SK-N-SH (cell line): ENCODE measurements around the gene KRTAP5-9. TPM values are rescaled to one million over a fixed set of nuclear protein-coding genes. Genes with fewer than 3 reads are reported as not detected.
"Not testable (repeated sequence)": the region's sequence is repeated elsewhere in the genome, so short reads cannot be mapped to it uniquely, and the experiment has no call there.

Experiments
- CTCF ChIA-PET: fragments of 300-600, 350-600 bp; formaldehyde crosslinking; extraction: SDS; loops from one replicate; lab custom pipeline; 2021; lab: Yijun Ruan, JAX
- POLR2A ChIA-PET: fragments of 350-600 bp; sonication (Branson Sonifier 250); formaldehyde crosslinking; extraction: SDS; loops from one replicate; lab custom pipeline; 2020; ENCODE audit warnings: antibody characterized with exemption, inconsistent platforms; lab: Yijun Ruan, JAX
- DNase-seq: peaks from one replicate; pipeline ENCODE4 v3.0.0; 2012
- H2AFZ ChIP-seq: fragments of 200-600 bp; sonication (generic); 2 replicates; pipeline ENCODE4 v1.8.1; 2016; ENCODE audit warnings: antibody characterized with exemption, mild to moderate bottlenecking, low read depth
- H3F3A ChIP-seq: fragments of 200-600 bp; sonication (generic); replicated peaks from 2 replicates; pipeline ENCODE3; 2016; ENCODE audit warnings: antibody characterized with exemption, mild to moderate bottlenecking; ENCODE audit not compliant: insufficient read depth
- H3K27ac ChIP-seq, 2 experiments: fragments of 200-500 bp in 1 of 2; fragments of 200-600 bp in 1 of 2; sonication (Bioruptor generic) in 1 of 2; sonication (generic), shearing (Covaris generic) in 1 of 2; 2 replicates each; pipeline versions ENCODE4 v1.5.1 to v1.6.1; 2014 to 2016; ENCODE audit warnings: low read depth in 2 of 2, inconsistent platforms in 1 of 2, low read length in 1 of 2, mild to moderate bottlenecking in 1 of 2, mixed read lengths in 1 of 2
- H3K27me3 ChIP-seq: fragments of 200-600 bp; sonication (generic), shearing (Covaris generic); 2 replicates; pipeline ENCODE4 v1.6.1; 2016; ENCODE audit warnings: mixed run types; ENCODE audit not compliant: insufficient read depth
- H3K36me3 ChIP-seq, 2 experiments: fragments of 200-500 bp in 1 of 2; fragments of 200-600 bp in 1 of 2; sonication (Bioruptor generic) in 1 of 2; sonication (generic) in 1 of 2; replicated peaks in 1 of 2; 2 replicates each; pipeline versions ENCODE3 to v1.5.1; 2014 to 2016; ENCODE audit warnings: low read length in 1 of 2, mild to moderate bottlenecking in 1 of 2; ENCODE audit not compliant: insufficient read depth in 2 of 2, control insufficient read depth in 1 of 2
- H3K4me1 ChIP-seq, 2 experiments: fragments of 200-500 bp in 1 of 2; fragments of 200-600 bp in 1 of 2; sonication (Bioruptor generic) in 1 of 2; sonication (generic), shearing (Covaris generic) in 1 of 2; 2 replicates each; pipeline versions ENCODE4 v1.5.1 to v1.6.1; 2014 to 2016; ENCODE audit warnings: low read depth in 1 of 2, low read length in 1 of 2, mixed run types in 1 of 2; ENCODE audit not compliant: insufficient read depth in 2 of 2, control insufficient read depth in 1 of 2
- H3K4me2 ChIP-seq: fragments of 200-600 bp; sonication (generic), shearing (Covaris generic); 2 replicates; pipeline ENCODE4 v1.6.1; 2017; ENCODE audit warnings: mixed run types
- H3K4me3 ChIP-seq, 2 experiments: fragments of 200-500 bp in 1 of 2; fragments of 200-600 bp in 1 of 2; sonication (Bioruptor generic) in 1 of 2; sonication (generic), shearing (Covaris generic) in 1 of 2; 2 replicates each; pipeline versions ENCODE4 v1.5.1 to v1.8.1; 2014 to 2016; ENCODE audit warnings: low read depth in 2 of 2, inconsistent platforms in 1 of 2, low read length in 1 of 2, mild to moderate bottlenecking in 1 of 2, mixed read lengths in 1 of 2, moderate library complexity in 1 of 2
- H3K79me2 ChIP-seq: fragments of 200-600 bp; sonication (generic); 2 replicates; pipeline ENCODE4 v1.8.1; 2017; ENCODE audit warnings: mild to moderate bottlenecking; ENCODE audit not compliant: insufficient read depth
- H3K9ac ChIP-seq: fragments of 200-600 bp; sonication (generic); 2 replicates; pipeline ENCODE4 v1.6.1; 2017; ENCODE audit warnings: mixed run types
- H3K9me2 ChIP-seq: fragments of 200-600 bp; sonication (generic); 2 replicates; pipeline ENCODE4 v1.6.1; 2017; ENCODE audit warnings: mixed run types
- H3K9me3 ChIP-seq: fragments of 200-600 bp; sonication (generic); 2 replicates; pipeline ENCODE4 v1.6.1; 2017; ENCODE audit warnings: mixed run types, mild to moderate bottlenecking, moderate library complexity
- H4K20me1 ChIP-seq: fragments of 200-600 bp; sonication (generic); 2 replicates; pipeline ENCODE4 v1.6.1; 2017; ENCODE audit warnings: mild to moderate bottlenecking, mixed run types; ENCODE audit not compliant: insufficient read depth
- GABPA ChIP-seq: IDR thresholded peaks from 2 replicates; pipeline ENCODE4 v1.4.0; 2012; ENCODE audit warnings: low read depth, mild to moderate bottlenecking
- IRF3 ChIP-seq: fragments of 150-350 bp; IDR thresholded peaks from 2 replicates; pipeline ENCODE4 v1.6.1; 2016; ENCODE audit warnings: mild to moderate bottlenecking, low read depth, low read length
- MXI1 ChIP-seq: IDR thresholded peaks from 2 replicates; pipeline ENCODE4 v1.6.1; 2012; ENCODE audit warnings: mild to moderate bottlenecking, low read depth, low read length, improper control_type of control experiment
- REST ChIP-seq: IDR thresholded peaks from 2 replicates; pipeline ENCODE4 v1.6.1; 2012; ENCODE audit warnings: mild to moderate bottlenecking, low read depth, low read length, moderate library complexity
- WGBS: methylation state at CpG from one replicate; pipeline ENCODE4 v1.1.6; 2017; ENCODE audit warnings: low lambda C conversion rate; 5-methylcytosine and 5-hydroxymethylcytosine counted together
- polyA plus RNA-seq, 3 experiments: library from polyadenylated mRNA; depleted of rRNA; stranded (reverse); fragments of >200 nt; gene quantifications; 2 replicates each; pipeline ENCODE4 v1.2.3, GENCODE V29; 2012
- TF ChIP-seq, protein P1 (sequence below): fragments of 200-600 bp; sonication (generic); IDR thresholded peaks from 2 replicates; pipeline ENCODE4 v1.6.1; 2017; ENCODE audit warnings: antibody characterized with exemption, mild to moderate bottlenecking, moderate library complexity

KRTAP5-9 gene
- polyA plus RNA-seq, 1 of the 3 experiments (the other 2 are of a cell fraction) = not detected

DNA sequence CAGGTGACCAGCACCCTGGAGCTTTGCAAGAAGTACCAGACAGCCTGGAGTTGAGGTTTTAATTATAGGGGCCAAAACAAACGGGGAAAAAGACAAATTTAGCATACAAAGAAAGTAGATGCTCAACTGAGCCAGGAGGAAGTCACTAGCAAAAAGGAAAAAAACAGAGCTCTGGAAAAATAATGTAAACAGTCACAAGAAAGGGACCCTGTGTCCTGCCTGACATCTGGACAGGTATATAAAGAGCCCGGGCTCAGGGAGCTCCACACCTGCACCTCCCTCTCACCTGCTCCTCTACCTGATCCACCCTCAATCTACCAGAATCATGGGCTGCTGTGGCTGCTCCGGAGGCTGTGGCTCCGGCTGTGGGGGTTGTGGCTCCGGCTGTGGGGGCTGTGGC, 17.0 kb downstream of the KRTAP5-9 start, which contains the start of gene KRTAP5-10:
Gene KRTAP5-10, plus strand, starts transcription at position 301 of the 400 bp plus-strand sequence. Its CDS starts 25 bp downstream, at position 326.
- H3K4me3 ChIP-seq = no peak within 1 kb of the TSS
- TF ChIP-seq GABPA (no peak), IRF3 (no peak)
- H3K27ac ChIP-seq = no peak within 1 kb of the TSS
- WGBS = 24% methylated on average over 4 of the region's 5 CpGs
- H3K27me3 ChIP-seq = no peaks in the 10 kb centered on the region
- H3K36me3 ChIP-seq = no peaks in the 10 kb centered on the region
- no peaks in the 10 kb centered on the region for H4K20me1 ChIP-seq
- DNase-seq = no peak
- CTCF ChIA-PET = interaction anchor here (1.1 to 4.6 kb wide), 2 partner anchors 15 to 145 kb away, joined by 3 to 35 read pairs; no protein-coding TSS in a partner anchor
- peaks cover 0 to 15% of the 10 kb centered on the region in 2 experiments; a peak in 1 of 4 replicates for H3K4me1 ChIP-seq
- no peak within 1 kb of the TSS for H3K9ac ChIP-seq
- H2AFZ ChIP-seq = no peak within 1 kb of the TSS
- H3K9me3 ChIP-seq = no peaks in the 10 kb centered on the region
- H3K79me2 ChIP-seq = no peaks in the 10 kb centered on the region
- no peaks in the 10 kb centered on the region for H3K9me2 ChIP-seq
- POLR2A ChIA-PET = no interaction called here
- no peak within 1 kb of the TSS for H3K4me2 ChIP-seq
- H3F3A ChIP-seq = no peaks in the 10 kb centered on the region

- ChIA-PET CTCF (interaction anchor here (1.8 to 4.6 kb wide), 2 partner anchors 15 to 479 kb away, joined by 3 to 35 read pairs; no protein-coding TSS in a partner anchor), POLR2A (no interaction called here)
- no peak for DNase-seq
- H3K27ac ChIP-seq = no peak overlapping the region
- no peaks in the 10 kb centered on the region for H3K9me2 ChIP-seq
- TF ChIP-seq REST (no peak), MXI1 (no peak)
- TF ChIP-seq, protein P1, sequence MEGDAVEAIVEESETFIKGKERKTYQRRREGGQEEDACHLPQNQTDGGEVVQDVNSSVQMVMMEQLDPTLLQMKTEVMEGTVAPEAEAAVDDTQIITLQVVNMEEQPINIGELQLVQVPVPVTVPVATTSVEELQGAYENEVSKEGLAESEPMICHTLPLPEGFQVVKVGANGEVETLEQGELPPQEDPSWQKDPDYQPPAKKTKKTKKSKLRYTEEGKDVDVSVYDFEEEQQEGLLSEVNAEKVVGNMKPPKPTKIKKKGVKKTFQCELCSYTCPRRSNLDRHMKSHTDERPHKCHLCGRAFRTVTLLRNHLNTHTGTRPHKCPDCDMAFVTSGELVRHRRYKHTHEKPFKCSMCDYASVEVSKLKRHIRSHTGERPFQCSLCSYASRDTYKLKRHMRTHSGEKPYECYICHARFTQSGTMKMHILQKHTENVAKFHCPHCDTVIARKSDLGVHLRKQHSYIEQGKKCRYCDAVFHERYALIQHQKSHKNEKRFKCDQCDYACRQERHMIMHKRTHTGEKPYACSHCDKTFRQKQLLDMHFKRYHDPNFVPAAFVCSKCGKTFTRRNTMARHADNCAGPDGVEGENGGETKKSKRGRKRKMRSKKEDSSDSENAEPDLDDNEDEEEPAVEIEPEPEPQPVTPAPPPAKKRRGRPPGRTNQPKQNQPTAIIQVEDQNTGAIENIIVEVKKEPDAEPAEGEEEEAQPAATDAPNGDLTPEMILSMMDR = no peak
- no peak overlapping the region for H3K4me2 ChIP-seq
- WGBS = 63% methylated on average over 8 of the region's 10 CpGs
- no peaks in the 10 kb centered on the region for H3F3A ChIP-seq
- H3K4me1 ChIP-seq = peaks cover 0 to 15% of the 10 kb centered on the region in 2 experiments; a peak in 1 of 4 replicates
- no peaks in the 10 kb centered on the region for H3K9me3 ChIP-seq
- no peaks in the 10 kb centered on the region for H3K36me3 ChIP-seq
- H3K4me3 ChIP-seq = no peak overlapping the region
- no peak overlapping the region for H2AFZ ChIP-seq
- no peaks in the 10 kb centered on the region for H3K79me2 ChIP-seq
- no peaks in the 10 kb centered on the region for H4K20me1 ChIP-seq
- H3K9ac ChIP-seq = no peak overlapping the region
- no peaks in the 10 kb centered on the region for H3K27me3 ChIP-seq
Observed at GRCh38 chr11:71566081-71566620, 17.9 kb downstream of the KRTAP5-9 start.

- not testable (repeated sequence) for H3F3A ChIP-seq, H4K20me1 ChIP-seq, H3K9me2 ChIP-seq, H3K4me3 ChIP-seq, H3K9me3 ChIP-seq, DNase-seq, H3K27me3 ChIP-seq, H3K79me2 ChIP-seq, H3K27ac ChIP-seq, H3K9ac ChIP-seq, H3K36me3 ChIP-seq, H3K4me2 ChIP-seq, H2AFZ ChIP-seq
- ChIA-PET POLR2A (interaction anchor here (0.6 kb wide), 1 partner anchor 20 kb away, joined by 3 read pairs; no protein-coding TSS in a partner anchor), CTCF (interaction anchor here (1.8 to 4.6 kb wide), 3 partner anchors 14 to 479 kb away, joined by 3 to 35 read pairs (median 12); no protein-coding TSS in a partner anchor)
- H3K4me1 ChIP-seq = peaks cover 0 to 15% of the 10 kb centered on the region in 2 experiments; a peak in 1 of 4 replicates
- WGBS = 45% methylated on average over 17 of the region's 21 CpGs
Observed at GRCh38 chr11:71566626-71567599, 18.7 kb downstream of the KRTAP5-9 start.
